Neutrophil (primary cell): ENCODE results near the gene RXRG.

Experiments used
- H3K27ac ChIP-seq: fragments of 200-600 bp; sonication (generic); 2 replicates; pipeline ENCODE4 v1.5.1; 2016; ENCODE audit warnings: mild to moderate bottlenecking, moderate library complexity
- H3K27me3 ChIP-seq: fragments of 200-600 bp; sonication (generic); 2 replicates; pipeline ENCODE4 v1.6.0; 2016; ENCODE audit warnings: mild to moderate bottlenecking
- H3K36me3 ChIP-seq: fragments of 200-600 bp; sonication (generic); 2 replicates; pipeline ENCODE4 v1.5.1; 2017
- H3K4me1 ChIP-seq, 2 experiments: fragments of 200-600 bp in 1 of 2; sonication (generic) in 1 of 2; 1 replicate in 1 of 2; 2 replicates in 1 of 2; pipeline versions ENCODE4 v1.5.1 to v1.6.1; 2013 to 2016; ENCODE audit warnings: low read depth in 1 of 2, low read length in 1 of 2, mild to moderate bottlenecking in 1 of 2, moderate library complexity in 1 of 2; ENCODE audit not compliant: control insufficient read depth in 1 of 2, insufficient read depth in 1 of 2
- H3K4me3 ChIP-seq, 2 experiments: fragments of 200-600 bp in 1 of 2; sonication (generic) in 1 of 2; 1 replicate in 1 of 2; 2 replicates in 1 of 2; pipeline ENCODE4 v1.5.1; 2013 to 2016; ENCODE audit warnings: low read depth in 1 of 2, low read length in 1 of 2, mild to moderate bottlenecking in 1 of 2, moderate library complexity in 1 of 2
- H3K9me3 ChIP-seq: fragments of 200-600 bp; sonication (generic); 2 replicates; pipeline ENCODE4 v1.5.1; 2016
- TF ChIP-seq, protein P1 (sequence below): fragments of 200-600 bp; sonication (generic); IDR thresholded peaks from 2 replicates; pipeline ENCODE4 v1.5.1; 2016; ENCODE audit warnings: antibody characterized with exemption

The RXRG gene

DNA sequence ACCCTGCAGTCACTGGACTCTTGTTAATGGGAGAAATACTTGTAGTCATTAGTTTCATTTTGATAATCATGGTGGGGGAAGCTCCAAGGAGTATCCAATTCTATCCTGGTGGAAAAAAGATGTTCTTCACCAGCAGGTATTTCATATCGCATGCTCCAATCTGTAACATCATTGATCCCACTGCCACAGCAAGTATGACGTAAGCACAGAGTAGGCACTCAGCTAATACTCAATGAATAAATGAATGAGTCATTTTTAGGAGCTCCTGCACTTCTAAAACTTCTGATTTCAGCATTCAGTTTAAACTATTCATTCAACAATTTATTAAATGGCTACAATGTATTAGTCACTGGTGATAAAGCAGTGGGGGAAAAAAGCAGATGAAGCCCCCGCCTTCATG lies 30.3 kb downstream of the RXRG start:
- H3K27ac ChIP-seq = no peak overlapping the region
- H3K4me3 ChIP-seq = no peak overlapping the region
- TF ChIP-seq, protein P1, sequence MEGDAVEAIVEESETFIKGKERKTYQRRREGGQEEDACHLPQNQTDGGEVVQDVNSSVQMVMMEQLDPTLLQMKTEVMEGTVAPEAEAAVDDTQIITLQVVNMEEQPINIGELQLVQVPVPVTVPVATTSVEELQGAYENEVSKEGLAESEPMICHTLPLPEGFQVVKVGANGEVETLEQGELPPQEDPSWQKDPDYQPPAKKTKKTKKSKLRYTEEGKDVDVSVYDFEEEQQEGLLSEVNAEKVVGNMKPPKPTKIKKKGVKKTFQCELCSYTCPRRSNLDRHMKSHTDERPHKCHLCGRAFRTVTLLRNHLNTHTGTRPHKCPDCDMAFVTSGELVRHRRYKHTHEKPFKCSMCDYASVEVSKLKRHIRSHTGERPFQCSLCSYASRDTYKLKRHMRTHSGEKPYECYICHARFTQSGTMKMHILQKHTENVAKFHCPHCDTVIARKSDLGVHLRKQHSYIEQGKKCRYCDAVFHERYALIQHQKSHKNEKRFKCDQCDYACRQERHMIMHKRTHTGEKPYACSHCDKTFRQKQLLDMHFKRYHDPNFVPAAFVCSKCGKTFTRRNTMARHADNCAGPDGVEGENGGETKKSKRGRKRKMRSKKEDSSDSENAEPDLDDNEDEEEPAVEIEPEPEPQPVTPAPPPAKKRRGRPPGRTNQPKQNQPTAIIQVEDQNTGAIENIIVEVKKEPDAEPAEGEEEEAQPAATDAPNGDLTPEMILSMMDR = no peak
- no peaks in the 10 kb centered on the region for H3K4me1 ChIP-seq
- H3K9me3 ChIP-seq = no peaks in the 10 kb centered on the region
- H3K27me3 ChIP-seq = peaks cover 68% of the 10 kb centered on the region
- no peaks in the 10 kb centered on the region for H3K36me3 ChIP-seq

DNA sequence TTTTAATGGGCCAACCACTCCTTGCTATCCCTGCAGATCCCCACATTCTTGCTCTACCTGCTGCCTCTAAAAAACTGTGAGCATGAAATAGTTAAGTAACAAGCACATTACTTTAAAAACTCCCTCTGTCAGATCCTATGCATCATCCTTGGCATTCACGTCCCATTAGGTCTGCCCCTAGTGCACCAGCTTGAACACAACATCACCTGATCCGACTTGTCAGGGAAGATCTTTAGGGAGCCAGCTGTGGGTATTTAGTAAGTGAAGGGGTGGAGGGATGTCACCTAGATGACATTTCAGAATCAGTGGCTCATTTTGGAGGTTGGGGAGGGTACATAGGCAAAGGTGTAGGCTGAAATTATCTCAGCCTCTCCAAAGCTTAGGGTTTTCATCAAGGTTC lies 33.5 kb downstream of the RXRG start:
- no peaks in the 10 kb centered on the region for H3K36me3 ChIP-seq
- peaks cover 67% of the 10 kb centered on the region for H3K27me3 ChIP-seq
- H3K27ac ChIP-seq = no peak overlapping the region
- TF ChIP-seq, protein P1 = no peak
- H3K4me1 ChIP-seq = no peaks in the 10 kb centered on the region
- H3K9me3 ChIP-seq = no peaks in the 10 kb centered on the region
- H3K4me3 ChIP-seq = no peak overlapping the region

DNA sequence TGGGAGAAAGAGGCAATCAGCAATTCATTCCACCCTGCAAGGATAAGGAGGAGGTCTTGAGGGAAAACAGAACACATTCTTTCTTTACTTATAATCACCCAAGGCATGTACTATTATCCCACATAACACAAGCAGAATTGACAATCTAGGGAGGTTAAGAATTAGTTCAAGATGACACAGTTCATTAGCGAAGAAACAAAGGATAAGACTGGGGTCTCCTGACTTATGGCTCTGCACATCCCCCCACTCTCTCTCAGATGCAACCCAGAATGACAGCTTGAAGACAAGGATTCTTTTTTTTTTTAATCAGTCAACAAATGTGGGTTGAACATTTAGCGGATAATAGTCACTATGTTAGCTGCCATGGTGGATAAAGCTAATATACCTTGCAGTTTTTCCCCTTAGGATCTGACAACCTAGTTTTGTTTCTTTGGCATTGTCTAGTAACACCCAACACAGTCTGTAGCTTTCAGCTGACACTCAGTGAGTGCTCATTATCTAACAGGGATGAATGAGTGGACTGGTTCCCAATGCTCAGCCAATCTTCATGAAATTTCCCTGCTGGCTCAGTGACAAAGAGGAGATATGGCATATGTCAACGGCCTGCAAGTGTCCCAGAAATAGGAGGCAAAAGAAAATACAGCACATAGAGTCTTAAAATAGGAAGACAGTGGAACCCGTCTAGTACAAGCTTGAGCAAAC lies 35.1 kb downstream of the RXRG start:
- TF ChIP-seq, protein P1 = no peak
- Histone ChIP-seq H3K27me3 (peaks cover 68% of the 10 kb centered on the region), H3K9me3 (no peaks in the 10 kb centered on the region), H3K4me3 (no peak overlapping the region), H3K36me3 (no peaks in the 10 kb centered on the region), H3K4me1 (no peaks in the 10 kb centered on the region), H3K27ac (no peak overlapping the region)

DNA sequence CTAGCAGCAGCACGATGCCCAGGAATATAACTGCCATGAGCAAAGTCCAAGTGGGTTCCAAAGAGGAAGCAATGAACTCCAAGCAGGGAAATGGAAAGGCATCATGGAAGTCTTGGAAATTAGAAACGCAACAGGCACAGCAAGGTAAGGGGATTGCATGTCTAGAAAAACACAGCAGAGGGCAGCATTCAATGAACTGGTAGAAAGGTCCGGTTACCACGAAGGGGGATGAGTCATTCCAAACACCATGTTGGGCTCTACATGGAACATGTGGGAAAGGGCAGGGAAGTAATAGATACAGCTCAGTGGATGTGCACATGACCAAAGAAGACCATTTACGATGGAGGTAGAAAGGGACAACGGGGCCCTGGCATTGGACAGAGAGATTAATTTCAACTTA lies 36.4 kb downstream of the RXRG start:
- Histone ChIP-seq H3K4me3 (no peak overlapping the region), H3K4me1 (no peaks in the 10 kb centered on the region), H3K27ac (no peak overlapping the region), H3K36me3 (no peaks in the 10 kb centered on the region), H3K27me3 (peaks cover 75% of the 10 kb centered on the region), H3K9me3 (no peaks in the 10 kb centered on the region)
- TF ChIP-seq, protein P1 = no peak

DNA sequence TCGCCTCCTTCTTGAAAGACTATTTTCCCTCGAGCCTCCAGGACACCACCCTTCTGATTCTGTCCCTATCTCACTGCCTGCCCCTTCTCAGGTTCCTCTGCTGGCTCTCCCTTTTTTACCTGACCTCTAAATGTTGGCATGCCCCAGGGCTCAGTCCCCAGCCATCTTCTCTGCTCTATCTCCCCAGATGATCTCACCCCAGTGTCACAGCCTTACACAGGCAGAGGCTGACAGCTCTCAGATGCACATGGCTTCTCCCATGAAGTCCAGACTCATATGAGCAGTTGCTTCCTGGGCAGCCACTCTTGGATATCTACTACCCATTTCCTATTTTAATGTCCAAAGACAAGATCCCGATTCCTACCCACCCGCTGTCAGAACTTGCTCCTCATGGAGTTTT lies 37.5 kb downstream of the RXRG start:
- H3K4me3 ChIP-seq = no peak overlapping the region
- no peaks in the 10 kb centered on the region for H3K36me3 ChIP-seq
- no peaks in the 10 kb centered on the region for H3K9me3 ChIP-seq
- H3K27ac ChIP-seq = no peak overlapping the region
- H3K27me3 ChIP-seq = peaks cover 78% of the 10 kb centered on the region
- no peaks in the 10 kb centered on the region for H3K4me1 ChIP-seq
- TF ChIP-seq, protein P1 = no peak
